ENCODE measurements around the gene MTA3.
A peak's percentile ranks its signal among the peaks of the same experiment; 100 is the strongest.
"Not testable (repeated sequence)": the region's sequence is repeated elsewhere in the genome, so short reads cannot be mapped to it uniquely, and the experiment has no call there.

The MTA3 gene

GRCh38 chr2:42614838-42615237, 46.4 kb downstream of the MTA3 start:
- DNase-seq: no peak

DNA sequence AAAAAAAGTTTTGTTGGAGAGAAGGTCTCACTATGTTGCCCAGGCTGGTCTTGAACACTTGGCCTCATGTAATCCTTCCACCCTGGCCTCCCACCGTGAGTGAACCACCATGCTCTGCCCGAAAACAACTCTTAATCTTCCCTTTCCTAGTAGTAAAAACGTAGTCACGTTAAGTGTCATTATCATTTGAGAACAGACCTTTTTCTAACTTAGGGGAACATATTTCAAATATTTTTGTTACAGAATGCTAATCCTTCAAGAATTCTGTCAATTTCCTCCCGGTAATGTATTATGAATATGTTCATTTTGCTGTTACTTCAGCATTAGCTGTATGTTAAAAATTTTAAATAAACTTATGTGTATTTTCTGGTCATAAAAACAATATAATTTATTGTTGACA, 49.7 kb downstream of the MTA3 start:
- DNase-seq: no peak

DNA sequence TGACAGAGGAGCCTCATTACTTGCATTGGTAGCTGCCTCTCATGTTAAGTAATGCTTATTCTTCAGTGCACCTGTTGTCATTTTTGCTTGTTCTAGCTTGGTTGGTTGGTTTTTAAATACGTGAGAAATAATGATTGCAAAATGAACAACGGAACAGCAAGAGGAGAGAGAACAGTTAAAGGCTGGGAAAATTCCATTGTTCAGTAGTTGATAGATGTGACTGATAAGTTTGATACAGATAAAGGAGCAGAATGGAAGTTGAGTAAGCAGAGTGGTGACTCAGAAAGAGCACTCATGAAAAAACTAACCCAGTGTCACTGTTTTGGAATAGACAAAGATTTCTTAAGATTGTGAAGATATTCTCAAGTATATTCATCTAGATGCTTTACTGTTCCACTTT, 50.5 kb downstream of the MTA3 start:
- DNase-seq: no peak

GRCh38 chr2:42621626-42622025, 53.2 kb downstream of the MTA3 start:
- not testable (repeated sequence) for DNase-seq

DNA sequence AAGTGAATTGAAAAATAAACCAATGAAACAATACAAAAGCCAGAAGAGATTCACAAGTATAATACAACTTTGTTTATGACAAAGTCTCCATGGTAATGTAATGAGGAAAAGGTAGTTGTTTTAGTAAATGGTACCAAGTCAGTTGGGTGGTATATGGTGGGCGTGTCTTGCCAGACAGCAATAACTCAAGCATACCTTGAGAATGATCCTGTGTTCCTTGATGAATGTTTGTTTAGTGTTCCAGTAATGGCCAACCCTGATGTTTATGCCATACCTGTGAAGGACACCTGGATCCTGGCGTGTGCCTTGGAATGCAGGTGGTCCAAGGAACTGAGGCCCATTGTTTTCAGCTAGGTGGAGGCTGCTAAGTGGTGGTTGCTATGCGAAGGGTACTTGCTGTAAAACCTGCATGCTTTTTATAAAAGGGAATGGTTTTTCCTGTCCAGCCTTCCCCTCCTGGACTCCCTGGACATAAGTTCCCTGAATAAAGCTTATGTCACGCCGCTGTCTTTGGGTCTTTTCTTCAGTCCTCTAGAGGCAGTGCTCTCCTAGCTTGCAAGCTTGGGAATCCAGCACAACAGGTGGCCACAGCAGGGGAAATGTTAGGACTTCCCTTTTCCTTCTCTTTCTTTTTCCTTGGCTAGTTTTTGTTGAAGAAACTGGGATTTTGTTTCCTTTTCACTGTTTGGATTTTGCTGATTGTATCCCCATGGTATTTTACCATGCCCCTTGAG, 54.7 kb downstream of the MTA3 start:
- DNase-seq: no peak

DNA sequence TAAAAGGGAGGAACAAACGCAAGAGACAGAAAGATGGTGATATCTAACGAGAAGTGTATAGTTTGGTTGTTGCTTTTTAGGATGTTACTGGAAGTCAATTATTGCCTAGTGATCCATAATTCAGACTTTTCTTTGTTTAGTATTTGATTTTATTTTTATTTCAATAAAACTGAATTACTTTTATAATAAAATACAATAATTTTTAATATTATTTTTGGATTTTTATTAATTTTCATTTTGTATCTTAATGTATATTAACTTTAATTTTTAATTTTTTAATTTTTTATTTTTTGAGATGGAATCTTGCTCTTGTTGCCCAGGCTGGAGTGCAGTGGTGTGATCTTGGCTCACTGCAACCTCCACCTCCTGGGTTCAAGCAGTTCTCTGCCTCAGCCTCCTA, 55.6 kb downstream of the MTA3 start:
- DNase-seq: no peak

GRCh38 chr2:42628024-42628423, 59.6 kb downstream of the MTA3 start:
- DNase-seq: not testable (repeated sequence)

DNA sequence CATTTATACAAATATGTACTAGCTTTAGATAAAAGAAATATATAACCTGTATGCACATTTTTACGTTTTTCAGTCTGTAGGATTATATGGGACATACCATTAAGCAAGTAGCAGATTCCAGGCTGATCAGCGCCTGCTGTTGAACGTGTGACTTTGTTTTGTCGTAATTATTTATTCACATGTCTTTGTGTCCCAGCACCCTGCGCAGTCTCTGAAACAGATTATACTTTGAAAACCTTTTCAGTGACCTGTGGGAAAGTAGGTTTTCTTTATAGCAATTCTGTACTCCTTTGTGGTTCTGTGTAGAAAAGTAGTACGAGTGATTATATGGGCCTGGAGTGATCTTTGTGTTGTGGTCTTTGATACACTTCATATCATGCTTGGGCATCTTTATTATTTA, 68.5 kb downstream of the MTA3 start:
- DNase-seq: no peak

DNA sequence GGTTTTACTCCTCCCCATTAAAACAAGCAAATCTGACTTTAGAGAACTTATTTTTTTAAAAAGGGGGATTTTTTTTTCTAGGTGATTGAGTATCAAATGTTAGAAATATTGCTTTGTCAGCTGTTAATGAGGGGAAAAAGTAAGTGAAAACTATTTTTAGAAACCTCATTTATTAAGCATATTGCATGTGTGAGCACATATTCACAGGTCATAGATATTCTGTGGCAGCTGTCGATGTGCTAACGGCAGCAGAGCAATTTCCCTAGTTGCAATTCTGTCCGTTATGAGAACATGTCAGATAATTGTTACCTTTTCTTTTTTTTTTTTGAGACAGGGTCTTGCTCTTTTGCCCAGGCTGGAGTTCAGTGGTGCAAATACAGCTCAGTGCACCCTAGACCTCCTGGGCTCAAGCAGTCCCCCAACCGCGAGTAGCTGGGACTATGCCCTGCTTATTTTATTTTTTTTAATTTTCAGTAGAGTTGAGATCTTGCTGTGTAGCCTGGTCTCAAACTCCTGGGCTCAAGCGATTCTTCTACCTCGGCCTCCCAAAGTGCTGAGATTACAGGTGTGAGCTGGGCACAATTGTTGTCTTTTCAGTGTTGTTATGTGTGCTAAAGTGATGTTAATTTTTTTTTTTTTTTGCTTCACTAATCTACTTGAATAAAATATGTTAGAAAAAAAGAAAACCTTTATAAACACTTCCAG, 69.8 kb downstream of the MTA3 start:
- no peak for DNase-seq

GRCh38 chr2:42639340-42640077, 71.1 kb downstream of the MTA3 start:
- DNase-seq: no peak

- DNase-seq: no peak
These were observed 71.8 kb downstream of the MTA3 start for GRCh38 chr2:42640261-42640660.

DNA sequence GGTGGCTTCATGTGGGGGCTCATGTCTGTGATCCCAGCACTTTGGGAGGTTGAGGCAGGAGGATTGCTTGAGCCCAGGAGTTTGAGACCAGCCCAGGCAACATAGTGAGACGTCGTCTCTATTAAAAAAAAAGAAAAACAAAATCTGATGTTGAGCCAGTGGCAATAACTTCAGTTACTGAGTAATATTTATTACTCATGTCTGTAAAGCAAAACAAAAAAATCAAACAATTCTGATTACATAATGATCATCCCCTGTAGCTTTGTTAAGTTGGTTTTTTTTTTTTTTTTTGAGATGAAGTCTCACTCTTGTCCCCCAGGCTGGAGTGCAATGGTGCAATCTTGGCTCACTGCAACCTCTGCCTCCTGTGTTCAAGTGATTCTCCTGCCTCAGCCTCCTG, 73.9 kb downstream of the MTA3 start:
- DNase-seq: not testable (repeated sequence)

GRCh38 chr2:42645551-42645950, 77.1 kb downstream of the MTA3 start:
- no peak for DNase-seq

GRCh38 chr2:42648796-42649195, 80.4 kb downstream of the MTA3 start:
- DNase-seq: no peak

- no peak for DNase-seq
These were observed 82.6 kb downstream of the MTA3 start for GRCh38 chr2:42651057-42651456.

DNA sequence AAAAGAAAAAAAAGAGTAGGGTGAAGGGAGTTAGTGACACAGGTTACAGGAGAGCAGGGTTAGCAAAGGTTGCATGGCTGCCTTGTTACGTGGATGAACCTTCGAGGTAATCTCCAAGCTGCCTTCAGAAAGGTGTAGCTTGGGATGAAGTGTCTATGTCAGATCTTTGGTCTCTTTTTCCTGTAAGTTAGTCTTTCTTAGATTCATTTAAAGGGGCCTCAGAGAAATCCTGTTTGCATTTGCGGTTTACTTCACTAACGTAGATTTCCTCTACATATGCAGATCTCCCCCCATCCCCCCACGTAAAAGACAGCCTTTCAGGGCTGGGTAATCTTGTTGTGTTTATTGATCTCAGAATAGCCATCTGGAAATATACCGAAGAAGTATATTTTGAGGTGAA, 83.7 kb downstream of the MTA3 start:
- peak in 5 of 6 experiments; percentile 28 to 80 (median 77) for DNase-seq

GRCh38 chr2:42653039-42653438, 84.6 kb downstream of the MTA3 start:
- DNase-seq: no peak

DNA sequence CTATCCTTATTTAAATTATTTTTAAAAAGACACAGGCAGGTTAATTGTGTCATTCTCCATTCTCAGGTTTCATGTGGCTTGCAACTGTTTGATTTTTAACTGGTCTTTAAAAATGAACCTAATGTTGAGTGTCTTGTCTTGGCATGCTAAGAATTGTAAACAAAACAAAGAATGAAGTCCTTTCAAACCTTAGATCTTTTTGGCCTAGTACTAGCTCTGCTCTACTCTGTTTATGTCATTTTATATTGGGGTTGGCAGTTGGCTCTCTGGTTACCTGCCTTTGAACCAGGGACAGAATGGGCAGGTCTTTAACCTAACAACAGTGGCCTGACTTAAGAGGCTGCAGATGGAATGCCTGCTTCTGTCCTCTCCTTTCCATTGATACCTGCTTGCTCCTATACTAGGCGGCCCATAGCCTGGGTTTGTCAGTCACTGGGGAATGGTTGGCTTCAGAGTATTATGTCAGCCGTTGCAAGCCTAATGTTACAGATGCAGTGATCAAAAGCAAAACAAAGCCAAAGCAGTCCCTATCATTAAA, 85.5 kb downstream of the MTA3 start:
- DNase-seq: no peak

GRCh38 chr2:42658306-42658705, 89.9 kb downstream of the MTA3 start:
- no peak for DNase-seq

DNA sequence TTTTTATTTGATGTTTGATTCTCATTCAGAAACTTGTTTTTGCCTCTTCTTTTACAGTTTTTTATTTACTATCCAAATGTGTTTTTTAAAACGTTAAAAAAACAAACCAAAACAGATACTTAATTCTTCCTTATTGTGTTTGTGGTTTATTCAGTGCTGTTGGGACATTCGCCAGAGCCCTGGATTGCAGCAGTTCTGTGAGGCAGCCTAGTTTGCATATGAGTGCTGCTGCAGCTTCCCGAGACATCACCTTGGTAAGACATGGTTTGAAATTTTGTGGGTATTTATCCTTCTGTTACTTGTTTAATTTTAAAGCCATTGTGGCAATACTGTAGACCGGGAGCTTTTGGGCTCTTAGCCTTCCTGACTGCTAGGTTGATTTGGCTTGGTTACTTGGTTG, 91.2 kb downstream of the MTA3 start:
- no peak for DNase-seq

- peak; percentile 19 to 81 (median 56) for DNase-seq
These were observed 94.8 kb downstream of the MTA3 start for GRCh38 chr2:42663106-42663780.

DNA sequence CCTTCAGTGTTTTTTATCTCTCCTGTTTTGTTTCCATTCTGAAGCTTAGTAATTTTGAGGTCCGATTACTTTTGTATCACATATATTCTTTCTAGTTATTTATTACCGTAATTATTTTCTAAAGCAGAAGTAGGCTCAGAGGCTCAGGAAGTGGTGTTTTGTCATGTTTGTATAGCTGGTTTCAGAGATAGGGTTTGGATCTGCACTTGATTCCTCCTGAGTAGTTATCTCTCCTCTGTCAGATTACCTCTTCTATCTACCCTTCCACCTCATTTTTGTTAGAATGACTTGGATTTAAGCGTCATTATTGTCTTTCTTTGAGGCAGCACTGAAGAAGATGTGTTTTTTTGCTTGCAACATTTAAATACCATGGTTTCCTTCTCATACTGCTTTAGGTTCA, 95.4 kb downstream of the MTA3 start:
- no peak for DNase-seq

DNA sequence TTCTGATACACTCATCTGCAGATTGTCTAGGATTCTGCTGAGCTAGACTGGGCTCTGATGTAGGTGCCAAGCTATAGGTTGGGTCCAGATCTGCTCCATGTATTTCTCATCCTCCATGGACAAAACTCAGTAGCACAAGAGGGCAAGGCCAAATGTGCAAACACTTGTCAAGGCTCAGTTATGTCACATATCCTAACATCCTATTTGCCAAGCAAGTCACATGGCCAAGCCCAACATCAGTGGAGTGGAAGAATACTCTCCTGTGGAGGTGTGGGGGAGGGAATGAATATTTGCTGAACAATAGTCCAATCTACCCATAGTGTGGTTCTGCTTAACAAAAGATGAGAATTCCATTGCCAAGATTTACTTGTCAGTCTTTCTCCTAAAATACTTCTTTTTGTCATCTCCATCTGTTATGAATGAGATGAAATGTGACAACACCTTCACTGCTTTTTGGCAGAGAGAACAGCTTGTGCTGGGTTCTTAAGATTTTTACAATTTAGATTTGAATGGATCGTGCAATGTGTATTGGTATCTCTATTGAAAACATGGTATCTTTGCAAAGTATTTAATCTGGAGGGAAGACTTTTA, 105.7 kb downstream of the MTA3 start:
- DNase-seq: no peak

Measured in stimulated activated naive CD4-positive, alpha-beta T cell (primary cell).